ENCODE data around the gene CLASRP. TPM values are rescaled to one million over a fixed set of nuclear protein-coding genes. Genes with fewer than 3 reads are reported as not detected.
A peak's percentile ranks its signal among the peaks of the same experiment; 100 is the strongest.

Gene CLASRP
- polyA plus RNA-seq, 3 donors, result 2.2 to 152 (median 4.1) TPM

DNA sequence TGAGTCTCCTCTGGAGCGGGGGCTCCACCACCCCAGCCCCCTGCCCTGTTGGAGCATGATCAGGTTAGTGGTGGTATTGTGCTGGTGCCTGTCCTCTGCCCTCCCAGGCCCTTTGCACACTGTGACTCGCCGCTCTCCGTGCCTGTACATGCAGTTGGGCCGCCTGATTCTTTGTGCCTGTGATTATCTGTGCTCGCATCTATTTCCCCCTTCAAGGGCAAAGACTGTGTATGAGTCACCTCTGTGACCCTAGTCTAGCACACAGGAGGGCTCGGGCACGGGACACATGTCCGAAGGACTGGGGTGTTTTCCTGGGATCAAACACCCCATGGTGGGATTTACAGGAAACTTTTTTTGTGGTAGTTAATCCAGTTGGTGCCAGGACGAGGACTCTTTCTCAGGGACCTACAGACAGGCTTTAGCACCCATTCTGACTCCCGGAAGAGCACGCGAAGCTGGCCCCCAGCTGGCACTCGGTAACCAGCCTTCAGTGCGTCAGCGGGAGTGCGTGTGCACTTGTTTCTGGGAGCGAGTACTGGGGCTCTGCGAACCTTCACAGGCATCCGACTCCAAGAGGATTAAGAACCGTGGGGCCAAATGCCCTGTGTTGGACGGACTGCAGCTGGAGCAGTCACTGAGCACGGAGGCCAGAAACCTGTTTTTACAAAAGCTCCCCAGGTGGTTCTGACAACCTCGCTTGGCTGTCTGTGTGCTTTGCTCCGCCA is 60.8 kb downstream of the CLASRP start:
- Histone ChIP-seq H3K4me3 (replicated peaks in 1 of 3; ENCODE audit: low read depth in 2 of 3, low read length in 3 of 3) (no peak overlapping the region), H3K4me2 (replicated peaks; ENCODE audit: extremely low read depth, low read length, poor library complexity, severe bottlenecking) (no peak overlapping the region), H2AFZ (ENCODE audit: insufficient read depth, low read depth, low read length, poor library complexity, severe bottlenecking) (no peak overlapping the region), H3K27me3 (ENCODE audit: control insufficient read depth in 2 of 2, insufficient read depth in 2 of 2, low read length in 2 of 2) (no peaks in the 10 kb centered on the region), H3K9me3 (replicated peaks in 1 of 2; ENCODE audit: control insufficient read depth in 1 of 2, insufficient read depth in 1 of 2, low read length in 2 of 2) (no peaks in the 10 kb centered on the region), H3K4me1 (ENCODE audit: control insufficient read depth in 1 of 2, insufficient read depth in 2 of 2, low read length in 2 of 2) (peaks cover 10 to 14% of the 10 kb centered on the region in 2 donors), H3K9ac (ENCODE audit: insufficient read depth, low read length, poor library complexity, severe bottlenecking) (no peak overlapping the region), H3K79me2 (ENCODE audit: insufficient read depth, low read length) (peaks cover 96% of the 10 kb centered on the region), H3K36me3 (replicated peaks in 1 of 2; ENCODE audit: control insufficient read depth in 1 of 2, insufficient read depth in 2 of 2, low read length in 2 of 2) (peaks cover 0 to 14% of the 10 kb centered on the region in 2 donors), H4K20me1 (ENCODE audit: insufficient read depth, low read length) (peaks cover 91% of the 10 kb centered on the region), H3K27ac (ENCODE audit: low read depth in 1 of 2, low read length in 2 of 2) (peak overlapping the region in 1 of 2 donors; percentile 31)
- Mint-ChIP-seq H3K27ac (peak overlapping the region in 2 of 7 donors; percentile 26 to 75), H3K4me1 (peaks cover 54% of the 10 kb centered on the region), H3K36me3 (peaks cover 5% of the 10 kb centered on the region in 2 donors), H3K27me3 (ENCODE audit: low read depth in 3 of 3) (peaks cover 0 to 6% (median 0%) of the 10 kb centered on the region in 3 donors), H3K4me3 (no peak overlapping the region), H3K9me3 (no peaks in the 10 kb centered on the region)
- intact Hi-C loops (cut with micrococcal nuclease), result loop anchor here in 1 of 2 donors (5.0 kb wide), 1 partner anchor 88 kb away; no protein-coding TSS in a partner anchor
- DNase-seq, result no peak
- 92% methylated on average over 22 of the region's 25 CpGs for WGBS (ENCODE audit: insufficient coverage)
- TF ChIP-seq, protein P1, sequence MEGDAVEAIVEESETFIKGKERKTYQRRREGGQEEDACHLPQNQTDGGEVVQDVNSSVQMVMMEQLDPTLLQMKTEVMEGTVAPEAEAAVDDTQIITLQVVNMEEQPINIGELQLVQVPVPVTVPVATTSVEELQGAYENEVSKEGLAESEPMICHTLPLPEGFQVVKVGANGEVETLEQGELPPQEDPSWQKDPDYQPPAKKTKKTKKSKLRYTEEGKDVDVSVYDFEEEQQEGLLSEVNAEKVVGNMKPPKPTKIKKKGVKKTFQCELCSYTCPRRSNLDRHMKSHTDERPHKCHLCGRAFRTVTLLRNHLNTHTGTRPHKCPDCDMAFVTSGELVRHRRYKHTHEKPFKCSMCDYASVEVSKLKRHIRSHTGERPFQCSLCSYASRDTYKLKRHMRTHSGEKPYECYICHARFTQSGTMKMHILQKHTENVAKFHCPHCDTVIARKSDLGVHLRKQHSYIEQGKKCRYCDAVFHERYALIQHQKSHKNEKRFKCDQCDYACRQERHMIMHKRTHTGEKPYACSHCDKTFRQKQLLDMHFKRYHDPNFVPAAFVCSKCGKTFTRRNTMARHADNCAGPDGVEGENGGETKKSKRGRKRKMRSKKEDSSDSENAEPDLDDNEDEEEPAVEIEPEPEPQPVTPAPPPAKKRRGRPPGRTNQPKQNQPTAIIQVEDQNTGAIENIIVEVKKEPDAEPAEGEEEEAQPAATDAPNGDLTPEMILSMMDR (IDR thresholded peaks at IDR 0.05), result no peak

DNA sequence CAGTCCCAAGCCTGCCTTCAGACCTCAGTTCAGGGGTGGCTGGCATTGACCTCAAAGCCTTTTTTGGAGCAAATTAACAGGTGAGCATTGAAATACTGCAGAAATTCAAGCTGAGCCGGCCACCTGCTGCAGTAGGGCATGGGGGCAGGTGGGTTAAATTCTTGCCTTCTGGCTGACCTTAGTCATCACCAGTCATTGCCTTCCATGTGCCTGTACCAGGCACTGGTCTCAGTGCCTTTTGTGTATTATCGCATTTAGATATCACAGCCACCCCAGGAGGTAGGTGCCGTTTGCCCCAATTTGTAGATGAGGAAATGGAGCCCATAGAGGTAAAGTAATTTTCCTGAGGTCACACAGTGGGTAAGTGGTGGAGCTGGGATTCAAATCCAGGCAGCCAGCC is 61.4 kb downstream of the CLASRP start:
- Mint-ChIP-seq H3K4me1 (peaks cover 55% of the 10 kb centered on the region), H3K4me3 (no peak overlapping the region), H3K9me3 (no peaks in the 10 kb centered on the region), H3K36me3 (peaks cover 5% of the 10 kb centered on the region in 2 donors), H3K27ac (no peak overlapping the region), H3K27me3 (ENCODE audit: low read depth in 3 of 3) (peaks cover 0 to 6% (median 0%) of the 10 kb centered on the region in 3 donors)
- intact Hi-C loops (cut with micrococcal nuclease), result no loop called here
- H3K9me3 ChIP-seq (replicated peaks in 1 of 2; ENCODE audit: control insufficient read depth in 1 of 2, insufficient read depth in 1 of 2, low read length in 2 of 2), result no peaks in the 10 kb centered on the region
- H3K4me2 ChIP-seq (replicated peaks; ENCODE audit: extremely low read depth, low read length, poor library complexity, severe bottlenecking), result no peak overlapping the region
- no peaks in the 10 kb centered on the region for H3K27me3 ChIP-seq (ENCODE audit: control insufficient read depth in 2 of 2, insufficient read depth in 2 of 2, low read length in 2 of 2)
- peaks cover 96% of the 10 kb centered on the region for H4K20me1 ChIP-seq (ENCODE audit: insufficient read depth, low read length)
- peaks cover 96% of the 10 kb centered on the region for H3K79me2 ChIP-seq (ENCODE audit: insufficient read depth, low read length)
- TF ChIP-seq, protein P1 (IDR thresholded peaks at IDR 0.05), result no peak
- DNase-seq, result no peak
- no peak overlapping the region for H3K4me3 ChIP-seq (replicated peaks in 1 of 3; ENCODE audit: low read depth in 2 of 3, low read length in 3 of 3)
- 100% methylated on average over 2 of the region's 3 CpGs for WGBS (ENCODE audit: insufficient coverage)
- H3K27ac ChIP-seq (ENCODE audit: low read depth in 1 of 2, low read length in 2 of 2), result no peak overlapping the region
- peaks cover 8 to 11% of the 10 kb centered on the region in 2 donors for H3K4me1 ChIP-seq (ENCODE audit: control insufficient read depth in 1 of 2, insufficient read depth in 2 of 2, low read length in 2 of 2)
- H3K36me3 ChIP-seq (replicated peaks in 1 of 2; ENCODE audit: control insufficient read depth in 1 of 2, insufficient read depth in 2 of 2, low read length in 2 of 2), result peaks cover 0 to 14% of the 10 kb centered on the region in 2 donors
- H3K9ac ChIP-seq (ENCODE audit: insufficient read depth, low read length, poor library complexity, severe bottlenecking), result no peak overlapping the region
- H2AFZ ChIP-seq (ENCODE audit: insufficient read depth, low read depth, low read length, poor library complexity, severe bottlenecking), result no peak overlapping the region

All from CD14-positive monocyte (primary cell).